HepG2 (cell line): ENCODE results near the gene CLDN7. TPM values are rescaled to one million over a fixed set of nuclear protein-coding genes. Genes with fewer than 3 reads are reported as not detected.

Experiments used
- ARNTL ChIP-seq: sonication (generic); formaldehyde crosslinking; IDR thresholded peaks from 2 replicates; pipeline ENCODE4 v1.4.0; 2020; ENCODE audit warnings: mild to moderate bottlenecking, missing genetic modification reagents
- CBX5 ChIP-seq: sonication (generic); formaldehyde crosslinking; IDR thresholded peaks from 2 replicates; pipeline ENCODE4 v1.4.0; 2020; ENCODE audit warnings: missing genetic modification reagents, borderline replicate concordance
- HOXA5 ChIP-seq: sonication (generic); formaldehyde crosslinking; IDR thresholded peaks from 2 replicates; pipeline ENCODE4 v1.4.0; 2020; ENCODE audit warnings: missing genetic modification reagents
- MAZ ChIP-seq, 2 experiments: sonication (generic) in 1 of 2; formaldehyde crosslinking in 1 of 2; IDR thresholded peaks; 2 replicates each; pipeline versions ENCODE4 v1.5.0 to v1.6.1; 2012 to 2020; ENCODE audit warnings: low read depth in 2 of 2, mild to moderate bottlenecking in 2 of 2, borderline replicate concordance in 1 of 2, improper control_type of control experiment in 1 of 2, low read length in 1 of 2, missing genetic modification reagents in 1 of 2, moderate library complexity in 1 of 2
- NAIF1 ChIP-seq: sonication (generic); formaldehyde crosslinking; IDR thresholded peaks from 2 replicates; pipeline ENCODE4 v1.5.0; 2020; ENCODE audit warnings: mild to moderate bottlenecking, missing genetic modification reagents, borderline replicate concordance
- NFIB ChIP-seq: sonication (generic); formaldehyde crosslinking; IDR thresholded peaks from 2 replicates; pipeline ENCODE4 v1.9.0; 2021; ENCODE audit warnings: missing genetic modification reagents, mild to moderate bottlenecking, borderline replicate concordance
- ZFP36L1 ChIP-seq: sonication (generic); formaldehyde crosslinking; IDR thresholded peaks from 2 replicates; pipeline ENCODE4 v1.8.0; 2022; ENCODE audit warnings: mild to moderate bottlenecking, missing genetic modification reagents, moderate library complexity
- ZFYVE20 ChIP-seq: sonication (generic); formaldehyde crosslinking; IDR thresholded peaks from 2 replicates; pipeline ENCODE4 v1.8.0; 2023; ENCODE audit warnings: low read depth, mild to moderate bottlenecking, moderate library complexity, missing genetic modification reagents, borderline replicate concordance
- ZKSCAN5 ChIP-seq: sonication (generic); formaldehyde crosslinking; IDR thresholded peaks from 2 replicates; pipeline ENCODE4 v1.5.1; 2020; ENCODE audit warnings: mild to moderate bottlenecking, missing genetic modification reagents
- ZNF230 ChIP-seq: sonication (generic); formaldehyde crosslinking; IDR thresholded peaks from 2 replicates; pipeline ENCODE4 v1.4.0; 2020; ENCODE audit warnings: mild to moderate bottlenecking, missing genetic modification reagents
- ZNF329 ChIP-seq: sonication (generic); formaldehyde crosslinking; IDR thresholded peaks from 2 replicates; pipeline ENCODE4 v1.9.0; 2021; ENCODE audit warnings: low read depth, mild to moderate bottlenecking, missing genetic modification reagents
- ZNF557 ChIP-seq: sonication (generic); formaldehyde crosslinking; IDR thresholded peaks from 2 replicates; pipeline ENCODE4 v1.4.0; 2020; ENCODE audit warnings: missing genetic modification reagents
- ZNF615 ChIP-seq: sonication (generic); formaldehyde crosslinking; IDR thresholded peaks from 2 replicates; pipeline ENCODE4 v1.5.0; 2020; ENCODE audit warnings: mild to moderate bottlenecking, missing genetic modification reagents, borderline replicate concordance
- ZNF652 ChIP-seq: IDR thresholded peaks from 2 replicates; pipeline ENCODE4 v1.6.1; 2016; ENCODE audit warnings: low read depth, borderline replicate concordance
- ZNF7 ChIP-seq: IDR thresholded peaks from 2 replicates; pipeline ENCODE4 v1.6.1; 2016; ENCODE audit warnings: missing biosample characterization, missing genetic modification reagents
- ZNF713 ChIP-seq: sonication (generic); formaldehyde crosslinking; IDR thresholded peaks from 2 replicates; pipeline ENCODE4 v1.4.0; 2020; ENCODE audit warnings: mild to moderate bottlenecking, missing genetic modification reagents
- ZNF724P ChIP-seq: sonication (generic); formaldehyde crosslinking; IDR thresholded peaks from 2 replicates; pipeline ENCODE4 v1.8.0; 2022; ENCODE audit warnings: missing genetic modification reagents, borderline replicate concordance
- polyA plus RNA-seq, 8 experiments: library from polyadenylated mRNA; depleted of rRNA in 3 of 8; stranded (reverse) in 7 of 8; unstranded in 1 of 8; fragments of >200 nt; fragmentation: Illumina TruSeq in 4 of 8; extraction: Trizol in 4 of 8; gene quantifications; 2 replicates each; pipeline versions ENCODE4 v1.2.1 to v1.2.3, GENCODE V29; 2011 to 2016; ENCODE audit warnings: low read depth in 4 of 8, missing spikeins in 1 of 8, mixed read lengths in 1 of 8; ENCODE audit not compliant: insufficient read depth in 1 of 8
- total RNA-seq, 5 experiments: library from RNA; depleted of rRNA; stranded (reverse); fragments of >200 nt; fragmentation: Illumina TruSeq; extraction: Trizol; gene quantifications; 2 replicates each; pipeline ENCODE4 v1.2.3, GENCODE V29; 2016; ENCODE audit warnings: low read depth in 1 of 5
- TF ChIP-seq, protein P1 (sequence below): sonication (generic); formaldehyde crosslinking; IDR thresholded peaks from 2 replicates; pipeline ENCODE4 v1.5.1; 2020; ENCODE audit warnings: missing genetic modification reagents, mild to moderate bottlenecking, borderline replicate concordance
- TF ChIP-seq, protein P2 (sequence below): IDR thresholded peaks from 2 replicates; pipeline ENCODE4 v1.6.1; 2012; ENCODE audit warnings: inconsistent platforms
- TF ChIP-seq, protein P3 (sequence below): sonication (generic); formaldehyde crosslinking; IDR thresholded peaks from 2 replicates; pipeline ENCODE4 v1.9.0; 2022; ENCODE audit warnings: missing genetic modification reagents, mild to moderate bottlenecking, borderline replicate concordance
- TF ChIP-seq, protein P4 (sequence below): sonication (generic); formaldehyde crosslinking; IDR thresholded peaks from 2 replicates; pipeline ENCODE4 v1.5.1; 2020; ENCODE audit warnings: mild to moderate bottlenecking, missing genetic modification reagents, moderate library complexity

Gene CLDN7
- total and polyA plus RNA-seq, 2 of the 13 experiments (the other 11 are each of a cell fraction or from before 2014, with no cell fraction given): not detected

DNA sequence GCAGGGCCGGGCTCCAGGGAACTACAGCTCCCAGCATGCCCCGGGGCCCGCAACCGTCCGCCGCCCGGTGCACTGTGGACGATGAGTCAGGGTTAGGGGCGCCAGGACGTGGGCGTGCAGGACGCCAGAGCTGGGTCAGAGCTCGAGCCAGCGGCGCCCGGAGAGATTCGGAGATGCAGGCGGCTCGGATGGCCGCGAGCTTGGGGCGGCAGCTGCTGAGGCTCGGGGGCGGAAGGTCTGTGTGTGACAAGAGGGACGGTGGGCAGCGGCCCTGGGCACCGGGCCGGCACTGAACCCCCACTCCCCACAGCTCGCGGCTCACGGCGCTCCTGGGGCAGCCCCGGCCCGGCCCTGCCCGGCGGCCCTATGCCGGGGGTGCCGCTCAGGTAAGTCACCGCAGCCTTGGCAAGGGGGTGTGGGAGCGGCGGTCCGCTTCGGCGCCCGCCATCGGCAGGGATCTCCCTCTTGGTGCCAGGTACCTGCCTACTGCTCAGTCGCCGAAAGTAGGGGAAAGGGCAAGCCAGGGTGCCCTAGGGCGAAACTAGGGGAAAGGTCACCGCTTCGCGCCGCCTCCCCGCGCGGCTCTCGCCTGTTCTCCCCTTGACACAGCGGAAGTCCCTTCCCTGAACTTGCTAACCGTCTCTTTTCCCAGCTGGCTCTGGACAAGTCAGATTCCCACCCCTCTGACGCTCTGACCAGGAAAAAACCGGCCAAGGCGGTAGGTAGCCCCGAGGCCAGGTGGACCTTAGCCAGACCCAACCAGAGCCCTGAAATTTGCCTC lies 42.3 kb downstream of the CLDN7 start, which contains the start of the genes ACADVL and DLG4 (continued):
- TF ChIP-seq NAIF1 (CRISPR knock-in tag) (peak; percentile 72; the same call in 1 of the 2 replicates), ZNF7 (CRISPR knock-in tag) (no peak), NFIB (no peak), ZKSCAN5 (CRISPR knock-in tag) (no peak), MAZ (IDR thresholded peaks at IDR 0.05; ENCODE audit: borderline replicate concordance, low read depth, low read length) (no peak; the same call in 1 of the 2 replicates), MAZ (CRISPR knock-in tag; IDR thresholded peaks at IDR 0.05; ENCODE audit: low read depth) (peak; percentile 60; the same call in 1 of the 2 replicates), ZNF713 (no peak), ZNF652 (no peak), ZNF557 (CRISPR knock-in tag) (no peak), ARNTL (peak; percentile 59; the same call in 1 of the 2 replicates), ZFP36L1 (CRISPR knock-in tag) (0 out of 2 replicates have a peak, but pooled peaks have one; percentile 9), ZNF615 (CRISPR knock-in tag) (no peak), ZFYVE20 (CRISPR knock-in tag) (0 out of 2 replicates have a peak, but pooled peaks have one; percentile 25), ZNF724P (CRISPR knock-in tag) (no peak), HOXA5 (CRISPR knock-in tag) (no peak), CBX5 (no peak), ZNF230 (CRISPR knock-in tag) (no peak), ZNF329 (CRISPR knock-in tag) (peak; percentile 82)
- TF ChIP-seq, protein P1, sequence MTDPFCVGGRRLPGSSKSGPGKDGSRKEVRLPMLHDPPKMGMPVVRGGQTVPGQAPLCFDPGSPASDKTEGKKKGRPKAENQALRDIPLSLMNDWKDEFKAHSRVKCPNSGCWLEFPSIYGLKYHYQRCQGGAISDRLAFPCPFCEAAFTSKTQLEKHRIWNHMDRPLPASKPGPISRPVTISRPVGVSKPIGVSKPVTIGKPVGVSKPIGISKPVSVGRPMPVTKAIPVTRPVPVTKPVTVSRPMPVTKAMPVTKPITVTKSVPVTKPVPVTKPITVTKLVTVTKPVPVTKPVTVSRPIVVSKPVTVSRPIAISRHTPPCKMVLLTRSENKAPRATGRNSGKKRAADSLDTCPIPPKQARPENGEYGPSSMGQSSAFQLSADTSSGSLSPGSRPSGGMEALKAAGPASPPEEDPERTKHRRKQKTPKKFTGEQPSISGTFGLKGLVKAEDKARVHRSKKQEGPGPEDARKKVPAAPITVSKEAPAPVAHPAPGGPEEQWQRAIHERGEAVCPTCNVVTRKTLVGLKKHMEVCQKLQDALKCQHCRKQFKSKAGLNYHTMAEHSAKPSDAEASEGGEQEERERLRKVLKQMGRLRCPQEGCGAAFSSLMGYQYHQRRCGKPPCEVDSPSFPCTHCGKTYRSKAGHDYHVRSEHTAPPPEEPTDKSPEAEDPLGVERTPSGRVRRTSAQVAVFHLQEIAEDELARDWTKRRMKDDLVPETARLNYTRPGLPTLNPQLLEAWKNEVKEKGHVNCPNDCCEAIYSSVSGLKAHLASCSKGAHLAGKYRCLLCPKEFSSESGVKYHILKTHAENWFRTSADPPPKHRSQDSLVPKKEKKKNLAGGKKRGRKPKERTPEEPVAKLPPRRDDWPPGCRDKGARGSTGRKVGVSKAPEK (CRISPR knock-in tag): no peak
- TF ChIP-seq, protein P2, sequence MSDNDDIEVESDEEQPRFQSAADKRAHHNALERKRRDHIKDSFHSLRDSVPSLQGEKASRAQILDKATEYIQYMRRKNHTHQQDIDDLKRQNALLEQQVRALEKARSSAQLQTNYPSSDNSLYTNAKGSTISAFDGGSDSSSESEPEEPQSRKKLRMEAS: peak; percentile 41; the same call in 1 of the 2 replicates
- TF ChIP-seq, protein P3, sequence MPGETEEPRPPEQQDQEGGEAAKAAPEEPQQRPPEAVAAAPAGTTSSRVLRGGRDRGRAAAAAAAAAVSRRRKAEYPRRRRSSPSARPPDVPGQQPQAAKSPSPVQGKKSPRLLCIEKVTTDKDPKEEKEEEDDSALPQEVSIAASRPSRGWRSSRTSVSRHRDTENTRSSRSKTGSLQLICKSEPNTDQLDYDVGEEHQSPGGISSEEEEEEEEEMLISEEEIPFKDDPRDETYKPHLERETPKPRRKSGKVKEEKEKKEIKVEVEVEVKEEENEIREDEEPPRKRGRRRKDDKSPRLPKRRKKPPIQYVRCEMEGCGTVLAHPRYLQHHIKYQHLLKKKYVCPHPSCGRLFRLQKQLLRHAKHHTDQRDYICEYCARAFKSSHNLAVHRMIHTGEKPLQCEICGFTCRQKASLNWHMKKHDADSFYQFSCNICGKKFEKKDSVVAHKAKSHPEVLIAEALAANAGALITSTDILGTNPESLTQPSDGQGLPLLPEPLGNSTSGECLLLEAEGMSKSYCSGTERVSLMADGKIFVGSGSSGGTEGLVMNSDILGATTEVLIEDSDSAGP (CRISPR knock-in tag): peak; percentile 83
- TF ChIP-seq, protein P4, sequence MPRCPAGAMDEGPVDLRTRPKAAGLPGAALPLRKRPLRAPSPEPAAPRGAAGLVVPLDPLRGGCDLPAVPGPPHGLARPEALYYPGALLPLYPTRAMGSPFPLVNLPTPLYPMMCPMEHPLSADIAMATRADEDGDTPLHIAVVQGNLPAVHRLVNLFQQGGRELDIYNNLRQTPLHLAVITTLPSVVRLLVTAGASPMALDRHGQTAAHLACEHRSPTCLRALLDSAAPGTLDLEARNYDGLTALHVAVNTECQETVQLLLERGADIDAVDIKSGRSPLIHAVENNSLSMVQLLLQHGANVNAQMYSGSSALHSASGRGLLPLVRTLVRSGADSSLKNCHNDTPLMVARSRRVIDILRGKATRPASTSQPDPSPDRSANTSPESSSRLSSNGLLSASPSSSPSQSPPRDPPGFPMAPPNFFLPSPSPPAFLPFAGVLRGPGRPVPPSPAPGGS (CRISPR knock-in tag): peak; percentile 86; the same call in 1 of the 2 replicates
